ENCODE results near the gene ME3. TPM values are rescaled to one million over a fixed set of nuclear protein-coding genes. Genes with fewer than 3 reads are reported as not detected.

ME3 gene
- total and polyA plus RNA-seq, 2 donors (not counting 1 experiment from before 2014, with no cell fraction given): 8.8 to 50.7 TPM

GRCh38 chr11:86538223-86538548 lies 134.2 kb downstream of the ME3 start:
- H3K4me2 ChIP-seq (ENCODE audit: extremely low read depth, insufficient read depth, low read length): no peak overlapping the region

DNA sequence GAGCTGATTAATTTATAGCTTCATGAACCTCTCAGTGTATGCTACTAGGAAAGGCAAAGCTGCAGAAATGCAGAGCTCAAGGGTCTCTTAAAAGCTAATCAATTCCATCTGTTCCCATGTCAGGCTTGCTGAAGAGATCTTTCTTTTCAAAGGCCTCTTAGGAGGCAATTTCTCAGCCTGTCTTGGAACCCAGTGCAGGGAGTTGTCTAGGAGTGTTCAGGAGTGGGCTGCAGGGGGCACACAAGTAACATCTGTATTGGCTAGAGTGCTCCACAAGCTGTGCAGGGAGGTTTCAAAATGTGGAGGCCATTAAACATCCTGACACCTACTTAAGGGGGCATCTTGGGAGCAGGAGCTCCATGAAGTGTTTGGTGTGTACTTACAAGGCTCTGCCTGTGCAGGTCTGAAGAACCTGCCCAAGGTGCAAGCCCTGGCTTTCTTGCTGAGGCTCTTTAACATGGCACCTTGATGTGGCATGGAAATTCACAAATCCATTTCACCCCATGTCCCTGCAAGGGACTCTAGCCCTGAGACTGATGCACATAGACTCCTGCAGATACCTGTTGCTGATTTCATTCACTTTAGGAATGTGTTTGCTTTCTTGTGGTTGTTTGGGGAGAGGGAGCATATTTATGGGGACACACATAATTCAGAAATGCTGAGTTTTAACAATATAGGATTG lies 134.7 kb downstream of the ME3 start:
- H3K36me3 ChIP-seq (ENCODE audit: control insufficient read depth, insufficient read depth, low read length): no peaks in the 10 kb centered on the region
- no peaks in the 10 kb centered on the region for H3K27me3 ChIP-seq (ENCODE audit: control insufficient read depth, insufficient read depth, low read length)
- DNase-seq (ENCODE audit: low read depth in 2 of 2): peak in 1 of 2 donors; percentile 14
- no peaks in the 10 kb centered on the region for H3K79me2 ChIP-seq (ENCODE audit: control insufficient read depth, insufficient read depth, low read length)
- TF ChIP-seq CTCF (conservative IDR thresholded peaks at IDR 0.05 in 1 of 2, IDR thresholded peaks at IDR 0.05 in 1 of 2; ENCODE audit: low read depth in 1 of 2, low read length in 2 of 2) (peak in 1 of 2 donors; percentile 20), EZH2 (IDR thresholded peaks at IDR 0.05; ENCODE audit: low read length, missing control alignments) (no peak)
- H3K4me1 ChIP-seq (ENCODE audit: control insufficient read depth, extremely low read depth, insufficient read depth, low read length): no peaks in the 10 kb centered on the region
- no peak overlapping the region for H3K9ac ChIP-seq (ENCODE audit: insufficient read depth, low read length)
- no peak overlapping the region for H3K4me2 ChIP-seq (ENCODE audit: extremely low read depth, insufficient read depth, low read length)
- H4K20me1 ChIP-seq (ENCODE audit: control insufficient read depth, extremely low read depth, insufficient read depth, low read length): no peaks in the 10 kb centered on the region
- H2AFZ ChIP-seq (ENCODE audit: low read length): no peak overlapping the region
- no peak overlapping the region for H3K27ac ChIP-seq (ENCODE audit: insufficient read depth, low read length)
- H3K4me3 ChIP-seq (replicated peaks in 1 of 4; ENCODE audit: control extremely low read depth in 1 of 4, insufficient read depth in 1 of 4, low read depth in 3 of 4, low read length in 4 of 4): no peak overlapping the region
- H3K9me3 ChIP-seq (ENCODE audit: control insufficient read depth, insufficient read depth, low read depth, low read length): no peaks in the 10 kb centered on the region

More at GRCh38 chr11:86538223-86538548, 134.2 kb downstream of the ME3 start:
- DNase-seq (ENCODE audit: low read depth in 2 of 2): no peak
- Histone ChIP-seq H3K36me3 (ENCODE audit: control insufficient read depth, insufficient read depth, low read length) (no peaks in the 10 kb centered on the region), H3K9me3 (ENCODE audit: control insufficient read depth, insufficient read depth, low read depth, low read length) (no peaks in the 10 kb centered on the region), H3K27ac (ENCODE audit: insufficient read depth, low read length) (no peak overlapping the region), H3K27me3 (ENCODE audit: control insufficient read depth, insufficient read depth, low read length) (no peaks in the 10 kb centered on the region), H4K20me1 (ENCODE audit: control insufficient read depth, extremely low read depth, insufficient read depth, low read length) (no peaks in the 10 kb centered on the region), H2AFZ (ENCODE audit: low read length) (no peak overlapping the region), H3K79me2 (ENCODE audit: control insufficient read depth, insufficient read depth, low read length) (no peaks in the 10 kb centered on the region), H3K4me1 (ENCODE audit: control insufficient read depth, extremely low read depth, insufficient read depth, low read length) (no peaks in the 10 kb centered on the region), H3K4me3 (replicated peaks in 1 of 4; ENCODE audit: control extremely low read depth in 1 of 4, insufficient read depth in 1 of 4, low read depth in 3 of 4, low read length in 4 of 4) (no peak overlapping the region), H3K9ac (ENCODE audit: insufficient read depth, low read length) (no peak overlapping the region)
- TF ChIP-seq CTCF (conservative IDR thresholded peaks at IDR 0.05 in 1 of 2, IDR thresholded peaks at IDR 0.05 in 1 of 2; ENCODE audit: low read depth in 1 of 2, low read length in 2 of 2) (no peak), EZH2 (IDR thresholded peaks at IDR 0.05; ENCODE audit: low read length, missing control alignments) (no peak)

GRCh38 chr11:86535773-86536172 lies 136.6 kb downstream of the ME3 start:
- H3K4me3 ChIP-seq (replicated peaks in 1 of 4; ENCODE audit: control extremely low read depth in 1 of 4, insufficient read depth in 1 of 4, low read depth in 3 of 4, low read length in 4 of 4): no peak overlapping the region
- H2AFZ ChIP-seq (ENCODE audit: low read length): no peak overlapping the region
- H3K4me1 ChIP-seq (ENCODE audit: control insufficient read depth, extremely low read depth, insufficient read depth, low read length): no peaks in the 10 kb centered on the region
- H3K79me2 ChIP-seq (ENCODE audit: control insufficient read depth, insufficient read depth, low read length): no peaks in the 10 kb centered on the region
- no peaks in the 10 kb centered on the region for H3K36me3 ChIP-seq (ENCODE audit: control insufficient read depth, insufficient read depth, low read length)
- no peak overlapping the region for H3K27ac ChIP-seq (ENCODE audit: insufficient read depth, low read length)
- H3K9me3 ChIP-seq (ENCODE audit: control insufficient read depth, insufficient read depth, low read depth, low read length): no peaks in the 10 kb centered on the region
- no peaks in the 10 kb centered on the region for H3K27me3 ChIP-seq (ENCODE audit: control insufficient read depth, insufficient read depth, low read length)
- no peaks in the 10 kb centered on the region for H4K20me1 ChIP-seq (ENCODE audit: control insufficient read depth, extremely low read depth, insufficient read depth, low read length)
- TF ChIP-seq EZH2 (IDR thresholded peaks at IDR 0.05; ENCODE audit: low read length, missing control alignments) (no peak), CTCF (conservative IDR thresholded peaks at IDR 0.05 in 1 of 2, IDR thresholded peaks at IDR 0.05 in 1 of 2; ENCODE audit: low read depth in 1 of 2, low read length in 2 of 2) (no peak)
- H3K4me2 ChIP-seq (ENCODE audit: extremely low read depth, insufficient read depth, low read length): no peak overlapping the region
- no peak overlapping the region for H3K9ac ChIP-seq (ENCODE audit: insufficient read depth, low read length)
- DNase-seq (ENCODE audit: low read depth in 2 of 2): no peak

Measured in fibroblast of lung (primary cell).